Measurements from ENCODE around the gene GTF2A1L. TPM values are rescaled to one million over a fixed set of nuclear protein-coding genes. Genes with fewer than 3 reads are reported as not detected.
"Not testable (repeated sequence)": the region's sequence is repeated elsewhere in the genome, so short reads cannot be mapped to it uniquely, and the experiment has no call there.

The GTF2A1L gene
- total RNA-seq, 1 donor from 2014 or later, result not detected

DNA sequence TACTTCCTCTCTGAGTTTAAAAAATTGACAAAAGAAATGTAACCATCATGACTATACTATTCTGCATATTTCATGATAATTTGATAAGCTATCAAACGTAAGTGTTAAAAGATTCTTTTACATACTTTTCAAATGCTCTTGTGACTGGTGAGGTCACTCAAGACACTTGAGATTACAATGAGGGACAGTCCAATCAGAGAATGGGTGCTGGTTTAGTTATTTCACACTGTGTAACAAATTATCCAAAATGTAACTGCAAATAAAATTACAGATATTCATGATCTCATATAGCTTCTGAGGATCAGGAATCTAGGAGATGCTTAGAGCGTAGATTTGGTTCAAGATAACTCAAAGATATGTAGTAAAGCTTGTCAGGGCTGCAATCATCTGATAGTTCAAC is 4.4 kb upstream of the GTF2A1L start:
- no peak overlapping the region for H3K27ac ChIP-seq (replicated peaks)
- intact Hi-C loops (cut with micrococcal nuclease), result no loop called here

DNA sequence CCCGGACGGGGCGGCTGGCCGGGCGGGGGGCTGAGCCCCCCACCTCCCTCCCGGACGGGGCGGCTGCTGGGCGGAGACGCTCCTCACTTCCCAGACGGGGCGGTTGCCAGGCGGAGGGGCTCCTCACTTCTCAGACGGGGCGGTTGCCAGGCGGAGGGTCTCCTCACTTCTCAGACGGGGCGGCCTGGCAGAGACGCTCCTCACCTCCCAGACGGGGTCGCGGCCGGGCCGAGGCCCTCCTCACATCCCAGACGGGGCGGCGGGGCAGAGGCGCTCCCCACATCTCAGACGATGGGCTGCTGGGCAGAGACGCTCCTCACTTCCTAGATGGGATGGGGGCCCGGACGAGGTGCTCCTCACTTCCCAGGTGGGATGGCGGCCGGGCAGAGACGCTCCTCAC is 3.1 kb upstream of the GTF2A1L start:
- H3K27ac ChIP-seq (replicated peaks); H3K36me3 ChIP-seq; H3K4me3 ChIP-seq; H3K4me1 ChIP-seq; DNase-seq; H3K9me3 ChIP-seq (replicated peaks); intact Hi-C loops (cut with micrococcal nuclease): not testable (repeated sequence)
- H3K27me3 ChIP-seq (ENCODE audit: low read depth), result peaks cover 11% of the 10 kb centered on the region

More for the DNA sequence above, 4.4 kb upstream of the GTF2A1L start:
- TF ChIP-seq, protein P1, sequence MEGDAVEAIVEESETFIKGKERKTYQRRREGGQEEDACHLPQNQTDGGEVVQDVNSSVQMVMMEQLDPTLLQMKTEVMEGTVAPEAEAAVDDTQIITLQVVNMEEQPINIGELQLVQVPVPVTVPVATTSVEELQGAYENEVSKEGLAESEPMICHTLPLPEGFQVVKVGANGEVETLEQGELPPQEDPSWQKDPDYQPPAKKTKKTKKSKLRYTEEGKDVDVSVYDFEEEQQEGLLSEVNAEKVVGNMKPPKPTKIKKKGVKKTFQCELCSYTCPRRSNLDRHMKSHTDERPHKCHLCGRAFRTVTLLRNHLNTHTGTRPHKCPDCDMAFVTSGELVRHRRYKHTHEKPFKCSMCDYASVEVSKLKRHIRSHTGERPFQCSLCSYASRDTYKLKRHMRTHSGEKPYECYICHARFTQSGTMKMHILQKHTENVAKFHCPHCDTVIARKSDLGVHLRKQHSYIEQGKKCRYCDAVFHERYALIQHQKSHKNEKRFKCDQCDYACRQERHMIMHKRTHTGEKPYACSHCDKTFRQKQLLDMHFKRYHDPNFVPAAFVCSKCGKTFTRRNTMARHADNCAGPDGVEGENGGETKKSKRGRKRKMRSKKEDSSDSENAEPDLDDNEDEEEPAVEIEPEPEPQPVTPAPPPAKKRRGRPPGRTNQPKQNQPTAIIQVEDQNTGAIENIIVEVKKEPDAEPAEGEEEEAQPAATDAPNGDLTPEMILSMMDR (IDR thresholded peaks at IDR 0.05; ENCODE audit: borderline replicate concordance), result no peak
- Histone ChIP-seq H3K4me3 (no peak overlapping the region), H3K36me3 (no peaks in the 10 kb centered on the region), H3K4me1 (no peaks in the 10 kb centered on the region), H3K9me3 (replicated peaks) (peaks cover 9% of the 10 kb centered on the region), H3K27me3 (ENCODE audit: low read depth) (peaks cover 10% of the 10 kb centered on the region)
- no peak for DNase-seq

DNA sequence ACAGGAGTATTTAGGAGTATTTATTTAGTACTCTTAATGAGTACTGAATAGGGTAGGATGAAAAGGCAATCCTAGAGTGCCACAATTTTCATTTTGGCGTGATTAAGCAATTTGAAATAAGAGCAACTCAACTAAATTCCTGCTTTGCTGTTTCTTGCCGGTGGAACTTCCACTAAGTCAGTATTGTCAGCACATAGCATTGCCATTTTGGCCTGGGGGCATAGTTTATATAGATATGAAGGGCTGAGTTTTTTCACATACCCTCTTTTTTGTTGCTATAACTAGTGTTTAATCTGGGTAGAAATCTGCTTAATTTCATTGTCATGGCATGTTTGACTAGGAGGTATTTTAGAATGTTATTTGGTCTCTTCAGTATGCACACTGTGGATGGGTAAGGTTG is 1.9 kb downstream of the GTF2A1L start:
- Histone ChIP-seq H3K27me3 (ENCODE audit: low read depth) (peaks cover 11% of the 10 kb centered on the region), H3K36me3 (no peaks in the 10 kb centered on the region), H3K27ac (replicated peaks) (no peak overlapping the region), H3K4me1 (no peaks in the 10 kb centered on the region), H3K9me3 (replicated peaks) (no peaks in the 10 kb centered on the region), H3K4me3 (no peak overlapping the region)
- TF ChIP-seq, protein P1 (IDR thresholded peaks at IDR 0.05; ENCODE audit: borderline replicate concordance), result no peak
- intact Hi-C loops (cut with micrococcal nuclease), result no loop called here
- no peak for DNase-seq

DNA sequence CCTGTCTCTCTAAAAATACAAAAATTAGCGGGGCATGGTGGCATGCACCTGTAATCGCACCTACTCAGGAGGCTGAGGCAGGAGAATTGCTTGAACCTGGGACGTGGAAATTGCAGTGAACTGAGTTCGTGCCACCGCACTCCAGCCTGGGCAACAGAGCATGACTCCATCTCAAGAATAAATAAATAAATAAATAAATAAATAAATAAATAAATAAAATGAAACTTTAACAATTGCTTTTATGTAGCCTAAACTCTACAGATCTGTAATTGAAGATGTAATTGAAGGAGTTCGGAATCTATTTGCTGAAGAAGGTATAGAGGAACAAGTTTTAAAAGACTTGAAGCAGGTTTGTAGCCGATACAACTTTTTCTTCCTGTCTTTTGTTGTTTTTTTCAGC is 2.9 kb downstream of the GTF2A1L start:
- intact Hi-C loops (cut with micrococcal nuclease), result no loop called here
- H3K9me3 ChIP-seq (replicated peaks), result no peaks in the 10 kb centered on the region
- H3K27ac ChIP-seq (replicated peaks), result no peak overlapping the region
- H3K4me3 ChIP-seq, result no peak overlapping the region
- peaks cover 11% of the 10 kb centered on the region for H3K27me3 ChIP-seq (ENCODE audit: low read depth)
- TF ChIP-seq, protein P1 (IDR thresholded peaks at IDR 0.05; ENCODE audit: borderline replicate concordance), result no peak
- no peaks in the 10 kb centered on the region for H3K4me1 ChIP-seq
- no peak for DNase-seq
- H3K36me3 ChIP-seq, result no peaks in the 10 kb centered on the region

DNA sequence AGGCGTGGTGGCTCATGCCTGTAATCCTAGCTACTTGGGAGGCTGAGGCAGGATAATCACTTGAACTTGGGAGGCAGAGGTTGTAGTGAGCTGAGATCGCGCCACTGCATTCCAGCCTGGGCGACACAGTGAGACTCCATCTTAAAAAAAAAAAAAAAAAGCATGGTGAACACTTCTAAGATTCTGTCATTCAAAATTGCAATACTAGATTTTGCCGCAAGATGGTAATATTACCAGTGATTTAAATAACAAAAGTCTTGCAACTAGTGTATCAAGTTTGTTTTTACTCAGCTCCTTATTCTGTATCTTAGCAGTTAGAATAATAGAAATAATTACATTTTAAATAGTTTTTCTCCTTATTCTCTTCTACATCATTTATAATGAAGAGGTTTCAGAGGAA is 5.0 kb downstream of the GTF2A1L start:
- DNase-seq; intact Hi-C loops (cut with micrococcal nuclease); H3K27me3 ChIP-seq (ENCODE audit: low read depth); H3K36me3 ChIP-seq; H3K4me1 ChIP-seq; H3K4me3 ChIP-seq; H3K27ac ChIP-seq (replicated peaks): not testable (repeated sequence)
- peaks cover 13% of the 10 kb centered on the region for H3K9me3 ChIP-seq (replicated peaks)

DNA sequence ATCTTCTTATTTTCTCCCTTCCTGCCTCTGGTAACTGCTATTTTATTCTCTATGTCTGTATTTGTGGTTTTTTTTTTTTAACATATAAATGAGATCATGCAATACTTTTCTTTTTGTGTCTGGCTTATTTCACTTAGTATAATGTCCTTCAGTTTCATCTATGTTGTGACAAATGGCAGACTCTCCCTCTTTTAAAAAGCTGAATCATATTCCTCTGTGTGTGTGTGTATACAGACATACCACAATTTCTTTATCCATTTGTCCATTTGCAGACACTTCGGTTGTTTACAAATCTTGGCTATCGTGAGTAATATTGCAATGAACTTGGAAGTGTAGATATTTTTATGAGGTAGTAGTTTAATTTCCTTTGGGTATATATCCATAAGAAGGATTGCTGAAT is 7.0 kb downstream of the GTF2A1L start:
- Histone ChIP-seq H3K4me3 (no peak overlapping the region), H3K27ac (replicated peaks) (no peak overlapping the region), H3K36me3 (no peaks in the 10 kb centered on the region), H3K27me3 (ENCODE audit: low read depth) (no peaks in the 10 kb centered on the region), H3K9me3 (replicated peaks) (peaks cover 13% of the 10 kb centered on the region), H3K4me1 (no peaks in the 10 kb centered on the region)
- intact Hi-C loops (cut with micrococcal nuclease), result no loop called here
- TF ChIP-seq, protein P1 (IDR thresholded peaks at IDR 0.05; ENCODE audit: borderline replicate concordance), result no peak
- DNase-seq, result no peak

DNA sequence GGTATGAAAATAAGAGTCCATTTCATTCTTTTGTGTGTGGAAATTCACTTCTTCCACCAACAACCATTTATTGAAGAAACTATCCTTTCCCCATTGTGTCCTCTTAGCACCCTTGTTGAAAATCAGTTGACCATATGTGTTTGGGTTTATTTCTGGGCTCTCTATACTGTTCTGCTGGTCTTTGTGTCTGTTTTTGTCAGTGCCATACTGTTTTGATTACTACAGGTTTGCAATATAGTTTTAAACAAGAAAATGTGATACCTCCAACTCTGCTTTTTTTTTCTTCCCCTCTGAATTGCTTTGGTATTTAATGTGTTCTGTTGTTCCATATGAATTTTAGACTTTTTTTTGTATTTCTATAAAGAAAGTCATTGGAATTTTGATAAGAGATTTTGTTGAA is 8.4 kb downstream of the GTF2A1L start:
- Histone ChIP-seq H3K36me3 (no peaks in the 10 kb centered on the region), H3K27me3 (ENCODE audit: low read depth) (no peaks in the 10 kb centered on the region), H3K4me3 (no peak overlapping the region), H3K9me3 (replicated peaks) (peaks cover 13% of the 10 kb centered on the region), H3K27ac (replicated peaks) (no peak overlapping the region), H3K4me1 (no peaks in the 10 kb centered on the region)
- TF ChIP-seq, protein P1 (IDR thresholded peaks at IDR 0.05; ENCODE audit: borderline replicate concordance), result no peak
- no peak for DNase-seq
- intact Hi-C loops (cut with micrococcal nuclease), result no loop called here
